GM18951 (cell line): ENCODE results near the gene SPRED2.

Source experiments
- POLR2A ChIP-seq: IDR thresholded peaks from 4 replicates; pipeline ENCODE4 v1.6.1; 2011; ENCODE audit warnings: mild to moderate bottlenecking; ENCODE audit not compliant: insufficient read length, insufficient read depth; ENCODE audit errors: extremely low read depth
- in situ Hi-C: fragments of 300-500 bp; cut with MboI; formaldehyde crosslinking; loops from one replicate; pipeline ENCODE4 v1.12.0; 2022; ENCODE audit warnings: low sequenced_read_pairs, mixed read lengths, inconsistent platforms; ENCODE audit not compliant: unreplicated experiment

The SPRED2 gene

DNA sequence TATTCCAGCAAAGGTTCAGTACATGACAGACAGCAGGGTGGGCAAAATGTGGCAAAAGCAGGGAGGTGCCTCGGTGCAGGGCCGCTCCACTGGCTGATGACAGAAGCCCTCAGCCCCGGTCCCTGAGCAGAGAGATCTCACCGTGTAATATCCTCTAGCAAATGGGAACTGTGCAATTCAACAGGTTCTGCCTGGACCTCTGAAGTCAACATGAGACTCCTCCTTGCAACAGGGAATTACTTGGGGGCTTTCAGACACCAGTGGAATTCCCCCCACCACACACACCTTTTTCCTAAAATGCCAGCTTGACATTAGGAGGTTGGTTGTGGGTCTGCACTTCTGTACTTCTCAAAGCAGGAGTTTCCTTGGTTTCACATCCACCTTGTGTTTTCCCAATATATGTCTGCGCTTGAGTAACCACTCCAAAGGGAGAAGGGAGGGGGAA, 50.8 kb downstream of the SPRED2 start:
- in situ Hi-C loops = no loop called here
- no peak for TF ChIP-seq POLR2A

DNA sequence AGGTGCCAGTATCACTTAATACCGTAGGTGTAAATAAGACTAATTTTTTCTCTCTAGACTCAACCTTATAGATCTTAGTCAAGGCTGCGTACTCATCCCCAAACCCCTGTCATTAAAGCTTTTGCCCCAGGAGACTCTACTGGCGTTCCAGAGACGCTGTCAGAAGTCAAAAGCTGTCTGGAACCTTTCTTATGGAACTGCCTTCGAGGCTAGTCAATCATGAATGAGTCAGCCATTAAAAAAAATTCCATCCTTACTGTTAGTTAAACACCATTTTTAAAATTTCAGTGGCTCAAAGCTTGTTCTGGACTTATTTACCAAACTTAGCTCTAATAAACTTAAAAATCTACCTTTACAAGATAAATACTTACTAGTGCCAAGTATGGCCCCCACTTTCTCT, 52.1 kb downstream of the SPRED2 start:
- in situ Hi-C loops = no loop called here
- TF ChIP-seq POLR2A = no peak

DNA sequence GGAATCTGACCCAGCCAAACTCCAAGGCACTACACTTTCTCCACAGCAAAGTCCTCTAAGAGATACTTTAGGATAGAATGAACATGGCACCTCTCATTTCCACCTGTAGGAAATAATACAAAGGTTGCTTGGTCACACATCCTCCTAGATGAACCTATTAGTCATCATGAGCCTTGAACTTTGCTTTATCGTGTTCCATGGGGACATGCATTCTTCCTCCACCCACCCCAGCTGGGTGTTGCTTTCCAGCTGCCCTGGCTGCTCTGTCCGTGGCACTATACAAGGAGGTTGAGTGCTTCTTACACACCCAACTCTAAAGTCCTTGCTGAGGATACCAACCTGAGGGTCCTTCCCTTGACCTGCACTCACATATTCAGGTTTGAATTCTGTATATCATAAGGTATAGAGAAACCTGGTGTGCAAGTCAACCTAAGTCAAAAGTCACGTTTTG, 52.7 kb downstream of the SPRED2 start:
- in situ Hi-C loops = no loop called here
- TF ChIP-seq POLR2A = no peak

DNA sequence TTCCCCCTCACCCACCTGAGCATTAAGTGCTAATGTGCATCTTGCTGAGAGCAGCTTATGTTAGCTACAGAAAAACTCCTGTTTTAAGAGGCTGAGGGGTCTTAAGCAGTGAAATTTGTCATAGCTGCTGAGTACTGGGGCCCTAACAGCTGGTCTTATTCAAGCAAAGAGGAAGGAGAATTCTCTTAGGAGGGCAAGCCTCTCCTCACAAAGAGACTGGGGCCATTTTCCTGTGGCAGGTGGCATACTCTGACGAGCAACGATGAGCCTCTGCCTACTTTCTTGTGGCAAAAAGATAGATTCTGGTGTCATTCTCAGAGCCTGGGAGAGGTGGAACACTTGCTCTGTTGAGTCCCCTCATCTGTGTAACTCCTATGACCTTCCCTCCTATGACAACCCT, 53.2 kb downstream of the SPRED2 start:
- no peak for TF ChIP-seq POLR2A
- in situ Hi-C loops = no loop called here

DNA sequence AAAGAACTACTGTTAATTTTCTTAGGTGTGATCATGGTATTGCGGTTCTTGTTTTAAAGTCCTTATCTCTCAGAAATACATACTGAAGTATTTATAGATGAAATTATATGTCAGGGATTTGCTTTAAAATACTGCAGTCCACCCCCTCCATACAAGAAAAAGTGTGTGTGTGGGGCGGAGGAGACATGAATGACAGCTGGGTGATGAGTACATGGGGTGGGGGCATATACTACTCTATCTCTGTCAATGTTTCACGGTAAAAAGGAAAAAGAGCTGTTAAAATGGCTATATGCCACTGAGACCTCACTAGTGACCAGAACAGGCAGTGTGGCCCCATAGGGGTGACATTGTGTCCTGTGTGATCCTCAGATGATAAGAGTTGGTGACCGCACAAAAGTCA, 54.1 kb downstream of the SPRED2 start:
- no peak for TF ChIP-seq POLR2A
- in situ Hi-C loops = no loop called here

DNA sequence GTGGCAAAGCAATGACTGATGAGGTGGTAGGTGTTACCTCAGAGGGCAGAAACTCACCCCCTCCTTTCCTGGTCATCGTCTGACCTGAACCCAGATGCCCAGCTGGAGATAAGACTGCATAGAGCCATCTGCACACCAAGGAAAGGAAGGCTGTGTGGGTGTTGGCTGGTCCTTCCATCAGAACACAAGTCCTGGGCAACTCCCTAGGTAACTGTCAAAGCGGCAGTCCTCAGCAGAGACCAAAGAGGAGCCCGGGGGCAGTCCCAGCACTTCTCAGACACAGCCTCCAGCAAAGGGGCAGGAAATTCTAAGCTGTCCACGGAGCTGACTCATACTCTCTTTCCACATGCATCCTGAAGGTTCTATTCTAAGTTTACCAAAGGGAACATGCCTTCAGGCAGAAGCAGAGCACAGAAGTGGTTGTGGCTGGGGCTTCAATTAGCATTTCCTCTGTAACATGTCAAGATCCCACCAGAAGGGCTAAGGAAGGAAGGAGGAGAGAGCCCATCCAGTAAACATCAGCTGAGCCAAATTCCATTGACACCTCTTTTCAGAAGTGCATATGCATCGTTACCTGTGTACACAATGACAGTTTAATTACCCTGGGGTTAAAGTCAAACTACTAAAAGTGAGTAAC, 54.7 kb downstream of the SPRED2 start:
- no peak for TF ChIP-seq POLR2A
- in situ Hi-C loops = no loop called here

DNA sequence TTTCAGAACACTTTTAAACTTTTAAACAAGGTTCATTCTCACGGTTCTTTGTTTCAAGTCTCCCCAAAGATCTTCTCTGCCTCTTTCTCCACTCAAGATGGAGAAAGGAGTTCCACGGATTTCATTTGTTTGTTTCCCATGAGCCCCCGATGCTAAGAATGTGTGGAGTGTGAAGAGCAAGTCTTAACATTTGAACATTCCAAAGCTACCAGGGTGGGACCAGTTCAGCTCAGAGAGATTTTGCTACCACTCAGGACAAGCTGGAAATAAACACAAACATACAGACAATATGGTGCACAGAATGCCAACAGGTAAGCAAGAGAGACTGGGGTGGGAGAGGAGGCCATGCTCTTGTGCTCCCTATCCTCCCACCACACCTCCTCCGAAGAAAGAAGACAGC, 56.7 kb downstream of the SPRED2 start:
- TF ChIP-seq POLR2A = no peak
- in situ Hi-C loops = no loop called here

DNA sequence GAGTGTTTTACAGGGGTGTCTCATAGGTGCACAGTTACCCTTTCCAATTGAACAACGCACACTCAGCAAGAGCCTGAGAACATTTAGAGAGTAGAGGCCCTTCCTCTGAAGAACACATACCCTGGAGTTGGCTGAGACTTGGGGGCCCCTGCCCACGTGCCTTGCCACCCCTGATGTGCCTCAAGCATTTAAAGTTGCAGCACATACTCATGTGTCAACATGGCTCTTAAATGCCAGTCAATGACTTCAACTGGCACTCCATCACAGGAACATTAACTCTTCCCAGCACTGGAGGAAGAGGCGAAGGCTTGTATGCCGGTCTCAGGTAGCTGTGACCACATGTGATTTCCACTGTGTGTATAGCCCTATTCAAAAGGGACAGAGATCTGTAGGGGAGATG, 57.4 kb downstream of the SPRED2 start:
- in situ Hi-C loops = no loop called here
- TF ChIP-seq POLR2A = no peak

DNA sequence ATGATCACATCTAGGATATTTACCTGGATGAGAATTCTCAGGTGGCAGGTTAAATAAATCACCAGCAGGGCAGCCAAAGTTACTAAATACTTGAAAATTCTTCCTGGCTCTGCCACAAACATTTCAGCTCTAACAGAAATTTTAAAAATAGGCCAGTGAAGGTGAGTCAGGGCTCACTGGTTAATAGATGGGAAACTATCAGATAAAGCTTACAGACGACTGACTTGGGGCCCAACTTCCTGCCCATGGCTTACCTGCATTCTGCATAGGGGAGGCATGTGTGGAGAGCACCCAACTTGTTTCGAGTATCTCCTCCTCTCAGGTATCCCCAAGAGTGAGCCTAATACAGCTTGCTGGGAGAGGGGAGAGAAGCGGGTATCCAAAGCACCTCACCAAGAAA, 57.8 kb downstream of the SPRED2 start:
- in situ Hi-C loops = no loop called here
- TF ChIP-seq POLR2A = no peak

DNA sequence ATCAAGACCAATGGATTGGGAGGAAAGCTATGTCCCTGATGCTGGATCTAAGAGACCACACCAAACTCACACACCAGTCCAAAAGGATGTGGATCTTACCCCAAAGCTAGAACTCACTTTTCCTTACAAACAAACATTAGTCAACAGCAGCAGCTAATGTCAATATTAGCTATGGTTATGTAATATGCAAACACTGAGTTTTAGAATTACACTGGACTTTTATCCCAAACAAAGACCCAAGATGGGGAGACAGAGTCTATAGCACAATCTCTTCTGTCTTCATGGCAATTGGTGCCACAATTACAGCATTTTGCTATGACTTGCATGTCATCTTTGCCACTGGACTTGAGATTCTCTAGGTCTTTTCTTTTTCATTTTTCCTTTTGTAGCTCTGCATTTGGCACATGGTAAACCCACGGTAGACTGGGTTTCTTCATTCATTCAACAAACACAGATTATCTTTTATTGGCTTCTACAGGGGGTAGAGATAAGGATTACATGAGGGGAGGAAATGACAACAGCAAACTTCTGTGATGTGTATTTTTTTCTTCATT, 59.0 kb downstream of the SPRED2 start:
- in situ Hi-C loops = no loop called here
- no peak for TF ChIP-seq POLR2A

DNA sequence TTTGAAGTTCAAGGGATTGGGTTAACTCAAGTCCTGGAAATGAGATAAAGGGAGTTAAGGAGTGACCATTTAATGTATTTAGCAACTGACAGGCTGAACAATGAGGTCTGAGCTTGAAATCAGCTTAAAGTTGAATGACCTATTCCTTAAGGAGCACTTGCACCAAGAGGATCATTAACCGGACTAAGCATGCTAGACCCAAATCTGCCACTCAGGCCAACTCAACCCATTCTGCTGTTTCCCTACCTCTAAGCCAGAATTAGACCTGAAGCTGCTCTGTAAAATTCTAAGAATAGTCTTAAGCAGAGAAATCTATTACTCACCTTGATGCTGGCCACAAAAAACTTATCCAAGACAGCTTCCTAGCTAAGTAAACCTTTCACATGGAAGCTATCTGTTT, 59.8 kb downstream of the SPRED2 start:
- TF ChIP-seq POLR2A = no peak
- in situ Hi-C loops = no loop called here

DNA sequence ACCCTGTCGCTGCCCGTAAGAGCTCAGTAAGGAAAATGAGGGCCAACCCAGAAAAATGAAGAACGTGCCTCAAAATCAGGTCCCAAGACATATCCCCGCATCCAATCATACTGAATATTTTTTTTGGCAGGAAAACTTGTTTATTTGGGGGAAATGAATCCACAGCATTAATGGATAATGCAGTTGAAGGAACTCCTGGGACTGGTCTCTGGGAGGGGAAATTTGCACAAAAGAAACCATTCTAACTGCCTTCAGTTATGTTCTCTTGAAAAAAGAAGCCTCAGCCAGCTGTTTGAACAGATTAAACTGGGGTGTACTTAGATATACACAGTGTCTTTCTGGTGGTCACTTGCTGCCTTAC, 61.3 kb downstream of the SPRED2 start:
- TF ChIP-seq POLR2A = no peak
- in situ Hi-C loops = no loop called here

DNA sequence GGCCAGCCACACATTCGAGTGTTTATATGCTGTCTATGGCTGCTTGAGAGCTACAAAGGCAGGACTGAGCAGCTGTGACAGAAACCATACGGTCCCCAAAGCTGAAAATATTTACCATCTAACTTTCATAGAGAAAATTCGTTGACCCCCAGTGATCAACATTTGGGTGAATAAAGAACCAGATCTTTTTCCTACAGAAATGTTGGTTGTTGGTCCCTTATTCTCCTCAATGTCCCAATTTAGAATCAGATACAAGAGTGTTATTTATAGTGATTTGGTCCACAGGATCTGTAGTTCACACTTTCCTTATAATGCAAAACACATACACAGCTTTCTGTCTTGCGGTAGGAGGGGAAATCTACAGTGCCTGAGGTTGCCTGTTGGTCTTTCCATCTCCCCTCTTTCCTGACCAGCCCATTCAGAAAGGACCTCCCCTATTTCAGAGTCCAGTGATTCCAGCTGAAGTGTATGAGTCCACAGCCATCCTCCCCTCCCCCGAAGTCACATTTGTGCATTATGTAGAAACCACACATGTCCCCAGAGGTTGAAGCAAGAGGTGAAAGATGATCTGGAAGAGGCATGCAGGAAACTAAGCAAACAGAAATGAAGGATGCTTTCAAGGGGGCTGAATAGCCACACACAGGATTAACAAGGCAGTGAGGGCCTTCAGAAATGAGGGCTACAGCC, 61.9 kb downstream of the SPRED2 start:
- no peak for TF ChIP-seq POLR2A
- in situ Hi-C loops = no loop called here

DNA sequence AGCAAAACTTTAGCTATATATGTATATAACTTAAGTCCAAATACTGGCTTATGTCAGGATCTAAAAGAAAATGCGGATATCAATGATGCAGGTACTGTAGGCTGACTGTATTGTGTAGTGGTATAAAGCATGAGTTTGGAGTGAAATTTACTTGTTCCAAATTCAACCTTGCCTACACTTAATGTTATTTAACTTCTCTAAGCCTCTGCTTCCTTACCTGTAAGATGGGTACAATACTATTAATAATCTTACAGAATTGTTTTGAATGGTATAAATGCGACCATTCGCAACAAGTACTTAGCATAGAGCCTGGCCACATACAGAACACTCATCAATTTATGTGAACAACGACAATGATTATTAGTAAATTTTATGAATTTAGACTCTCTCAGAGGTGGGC, 62.4 kb downstream of the SPRED2 start:
- TF ChIP-seq POLR2A = no peak
- in situ Hi-C loops = no loop called here
